Measurements from ENCODE around the gene CKMT1B.
"Not testable (repeated sequence)": the region's sequence is repeated elsewhere in the genome, so short reads cannot be mapped to it uniquely, and the experiment has no call there.

The CKMT1B gene

GRCh38 chr15:43593328-43594190 lies at the start of gene CKMT1B:
CKMT1B (plus strand) TSS chr15:43594027; CDS start chr15:43594219, 192 bp downstream.
- in situ Hi-C loops (cut with MboI; ENCODE audit: low sequenced_read_pairs): not testable (repeated sequence)

DNA sequence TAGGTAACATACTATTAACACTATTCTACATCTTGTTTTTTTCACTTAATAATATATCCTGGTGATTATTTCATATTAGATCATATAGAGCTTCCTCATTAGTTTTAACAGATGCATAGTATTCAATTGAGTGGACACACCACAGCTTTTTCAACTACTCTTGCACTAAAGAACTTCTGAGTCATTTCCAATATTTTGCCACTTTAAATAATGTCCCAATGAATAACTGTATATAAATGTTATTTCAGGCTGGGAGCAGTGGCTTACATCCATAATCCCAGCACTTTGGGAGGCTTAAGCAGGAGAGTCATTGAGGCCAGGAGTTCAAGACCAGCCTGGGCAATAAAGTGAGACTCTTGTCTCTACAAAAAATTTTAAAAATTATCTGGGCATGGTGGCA lies 49.6 kb upstream of the CKMT1B start:
- in situ Hi-C loops (cut with MboI; ENCODE audit: low sequenced_read_pairs): no loop called here

- in situ Hi-C loops (cut with MboI; ENCODE audit: low sequenced_read_pairs): no loop called here
Measured at GRCh38 chr15:43545426-43545825, 48.4 kb upstream of the CKMT1B start.

DNA sequence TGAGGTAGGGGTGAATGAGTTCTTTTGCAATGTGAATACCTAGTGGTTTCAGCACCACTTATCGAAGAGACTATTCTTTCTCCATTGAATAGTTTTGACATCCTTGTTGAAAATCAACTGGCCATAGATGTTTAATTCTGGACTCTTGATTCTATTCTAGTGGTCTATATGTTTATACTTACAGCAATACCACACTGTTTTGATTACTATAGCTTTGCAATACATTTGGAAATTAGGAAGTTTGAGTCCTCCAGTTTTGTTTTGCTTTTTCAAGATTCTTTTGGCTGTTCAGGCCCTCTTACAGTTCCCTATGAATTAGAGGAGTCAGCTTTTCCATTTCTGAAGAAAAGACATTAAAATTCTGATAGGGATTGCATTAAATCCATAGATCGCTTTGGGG lies 46.3 kb upstream of the CKMT1B start:
- in situ Hi-C loops (cut with MboI; ENCODE audit: low sequenced_read_pairs): no loop called here

DNA sequence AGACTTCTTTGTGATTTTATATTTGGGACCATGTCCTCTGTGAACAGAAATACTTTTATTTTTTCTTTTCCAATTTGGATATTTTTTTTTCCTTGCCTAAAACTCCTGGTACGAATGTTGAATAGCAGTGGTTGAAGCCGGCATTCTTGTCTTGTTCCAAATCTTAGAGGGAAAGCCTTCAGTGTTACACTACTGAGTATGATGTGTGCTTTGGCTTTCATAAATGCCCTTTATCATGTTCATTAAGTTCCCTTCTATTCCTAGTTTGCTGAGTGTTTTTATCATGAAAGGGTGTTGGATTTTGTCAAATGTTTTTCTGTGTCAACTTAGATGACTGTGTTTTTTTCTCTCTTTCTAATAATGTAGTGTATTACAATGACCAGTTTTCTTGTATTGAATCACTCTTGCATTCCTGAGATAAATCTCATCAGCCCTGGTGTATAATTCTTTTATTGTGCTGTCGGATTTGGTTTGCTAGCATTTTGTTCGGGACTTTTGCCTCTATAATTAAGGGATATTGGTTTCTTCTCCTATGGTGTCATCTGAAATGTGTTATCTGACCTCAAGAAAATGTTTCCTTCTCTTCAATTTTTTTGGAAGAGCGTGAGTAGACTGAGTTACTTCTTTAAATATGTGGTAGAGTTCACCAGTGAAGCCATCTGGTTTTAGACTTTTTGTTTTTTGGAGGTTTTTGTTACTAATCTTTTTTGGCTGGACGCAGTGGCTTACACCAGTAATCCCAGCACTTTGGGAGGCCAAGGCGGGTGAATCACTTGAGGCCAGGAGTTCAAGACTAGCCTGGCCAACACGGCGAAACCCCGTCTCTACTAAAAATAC lies 43.1 kb upstream of the CKMT1B start:
- in situ Hi-C loops (cut with MboI; ENCODE audit: low sequenced_read_pairs): no loop called here

DNA sequence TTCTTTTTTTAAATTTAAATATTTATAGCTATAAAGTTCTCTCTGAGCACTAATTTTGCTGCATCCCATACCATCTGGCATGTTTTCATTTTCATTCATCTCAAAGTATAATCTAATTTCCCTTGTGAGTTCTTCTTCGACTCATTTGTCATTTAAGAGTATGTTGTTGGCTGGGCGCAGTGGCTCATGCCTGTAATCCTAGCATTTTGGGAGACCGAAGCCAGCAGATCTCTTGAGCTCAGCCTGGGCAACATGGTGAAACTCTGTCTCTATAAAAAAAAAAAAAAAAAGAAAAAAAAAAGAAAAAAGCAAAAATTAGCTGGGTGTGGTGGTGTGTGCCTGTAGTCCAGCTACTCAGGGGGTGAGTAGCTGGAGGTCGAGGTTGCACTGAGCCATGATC lies 41.6 kb upstream of the CKMT1B start:
- in situ Hi-C loops (cut with MboI; ENCODE audit: low sequenced_read_pairs): no loop called here

GRCh38 chr15:43552986-43553385 lies 40.8 kb upstream of the CKMT1B start:
- in situ Hi-C loops (cut with MboI; ENCODE audit: low sequenced_read_pairs): no loop called here

- in situ Hi-C loops (cut with MboI; ENCODE audit: low sequenced_read_pairs): not testable (repeated sequence)
Measured at GRCh38 chr15:43562753-43563152, 31.1 kb upstream of the CKMT1B start.

DNA sequence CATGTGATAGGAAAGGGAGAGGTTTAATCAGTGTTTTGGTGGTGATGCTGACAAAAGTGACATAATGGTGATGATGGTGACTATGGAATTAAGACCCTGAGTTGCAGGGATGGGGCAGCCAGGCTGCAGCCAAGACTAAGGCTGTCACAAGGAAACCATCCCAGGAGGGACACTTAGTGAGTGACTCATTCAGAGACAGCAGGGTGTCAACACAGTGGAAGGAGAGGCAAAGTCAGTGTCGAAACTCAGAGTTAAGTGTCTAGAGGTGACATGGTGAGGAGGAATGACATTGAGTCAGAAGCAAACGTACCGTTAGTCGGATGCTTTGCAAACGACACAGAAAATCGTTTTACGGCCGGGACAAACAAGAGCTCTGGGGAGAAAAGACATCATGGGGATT lies 30.0 kb upstream of the CKMT1B start:
- in situ Hi-C loops (cut with MboI; ENCODE audit: low sequenced_read_pairs): not testable (repeated sequence)

- in situ Hi-C loops (cut with MboI; ENCODE audit: low sequenced_read_pairs): not testable (repeated sequence)
Measured at GRCh38 chr15:43566615-43567014, 27.2 kb upstream of the CKMT1B start.

GRCh38 chr15:43574607-43575006 lies 19.2 kb upstream of the CKMT1B start:
- in situ Hi-C loops (cut with MboI; ENCODE audit: low sequenced_read_pairs): not testable (repeated sequence)

GRCh38 chr15:43589778-43590466 lies 3.9 kb upstream of the CKMT1B start, which contains the start of gene PPIP5K1:
PPIP5K1 (minus strand) TSS chr15:43590208; CDS start chr15:43584504, 5,704 bp downstream.
- in situ Hi-C loops (cut with MboI; ENCODE audit: low sequenced_read_pairs): not testable (repeated sequence)

DNA sequence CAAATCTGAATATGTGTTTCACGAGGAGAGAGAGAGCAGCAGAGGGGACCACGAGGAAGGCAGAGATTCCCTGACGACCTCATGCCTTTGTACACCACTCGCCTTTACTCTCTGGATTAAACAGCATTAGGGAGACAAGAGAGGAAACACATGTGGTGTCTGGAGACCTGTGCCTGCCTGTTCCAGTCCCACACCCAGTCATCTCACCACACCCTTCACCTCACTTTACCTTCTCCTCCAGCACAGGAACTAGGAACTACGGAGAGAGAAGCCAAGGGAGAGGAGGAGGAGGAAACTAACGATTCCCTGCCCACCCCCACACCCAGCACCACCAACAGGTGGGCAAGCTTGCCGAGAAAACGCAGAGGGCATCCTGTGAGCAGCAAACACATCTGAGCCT lies 986 bp upstream of the CKMT1B start:
- in situ Hi-C loops (cut with MboI; ENCODE audit: low sequenced_read_pairs): not testable (repeated sequence)

DNA sequence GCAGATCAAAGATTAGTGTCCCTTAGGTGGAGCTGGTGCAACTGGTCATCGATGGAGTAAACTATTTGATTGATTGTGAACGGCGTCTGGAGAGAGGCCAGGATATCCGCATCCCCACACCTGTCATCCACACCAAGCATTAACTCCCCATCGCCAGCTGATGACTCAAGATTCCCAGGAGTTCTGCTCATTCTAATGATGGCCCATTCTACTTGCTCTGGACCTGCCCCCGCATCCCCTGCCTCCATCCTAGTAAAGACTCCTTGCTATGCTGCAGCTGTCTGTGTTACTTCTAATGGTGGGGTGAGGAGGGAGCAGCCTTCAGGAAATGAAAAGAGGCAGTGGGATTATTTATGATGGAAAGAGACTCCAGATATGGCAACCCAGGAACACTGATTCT lies 5.3 kb downstream of the CKMT1B start:
- in situ Hi-C loops (cut with MboI; ENCODE audit: low sequenced_read_pairs): not testable (repeated sequence)

DNA sequence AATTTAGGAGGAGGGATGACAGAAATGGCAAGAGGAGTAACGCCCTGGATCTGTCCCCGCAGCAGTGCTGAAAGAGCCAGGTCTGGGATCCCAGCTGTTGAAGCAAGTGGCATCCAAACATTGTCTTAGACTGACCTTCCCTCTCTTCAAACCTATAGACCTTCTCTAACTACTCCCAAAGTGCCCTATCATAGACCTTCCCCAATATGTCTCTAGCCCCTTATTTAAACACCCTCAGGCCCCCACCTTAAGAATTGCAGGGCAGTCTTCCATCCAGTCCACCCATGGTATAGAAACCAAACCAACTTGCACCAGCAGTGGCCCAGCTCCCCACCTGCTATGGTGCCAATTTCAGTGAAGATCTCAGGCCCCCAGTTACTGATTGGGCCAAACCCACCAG lies 6.4 kb downstream of the CKMT1B start:
- in situ Hi-C loops (cut with MboI; ENCODE audit: low sequenced_read_pairs): not testable (repeated sequence)

- in situ Hi-C loops (cut with MboI; ENCODE audit: low sequenced_read_pairs): not testable (repeated sequence)
Measured at GRCh38 chr15:43602233-43602632, 8.4 kb downstream of the CKMT1B start.

GRCh38 chr15:43617750-43618149 lies 23.9 kb downstream of the CKMT1B start:
- in situ Hi-C loops (cut with MboI; ENCODE audit: low sequenced_read_pairs): not testable (repeated sequence)

DNA sequence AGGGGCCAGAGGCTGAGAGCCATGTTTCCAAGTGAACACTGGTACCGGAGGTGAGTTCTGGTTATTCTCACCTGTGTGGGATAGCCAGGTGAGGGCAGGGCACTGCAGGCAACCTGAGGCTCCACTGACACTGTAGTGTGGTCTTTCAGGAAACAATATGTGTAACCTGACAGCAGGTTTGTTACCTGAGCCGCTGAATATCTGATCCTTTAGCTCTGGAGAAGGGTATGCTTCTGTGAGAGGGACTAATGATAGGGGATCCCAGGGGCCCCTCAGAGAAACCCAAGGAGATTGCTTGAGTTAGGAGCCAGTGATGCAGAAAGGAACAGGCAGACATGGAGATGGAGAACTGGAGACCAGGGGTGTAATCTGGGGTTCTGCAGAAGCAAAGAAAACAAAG lies 24.9 kb downstream of the CKMT1B start, which contains the start of gene STRC:
STRC (minus strand) TSS at position 101 of the 400 bp plus-strand sequence; CDS start at position 23, 78 bp downstream.
- in situ Hi-C loops (cut with MboI; ENCODE audit: low sequenced_read_pairs): not testable (repeated sequence)

DNA sequence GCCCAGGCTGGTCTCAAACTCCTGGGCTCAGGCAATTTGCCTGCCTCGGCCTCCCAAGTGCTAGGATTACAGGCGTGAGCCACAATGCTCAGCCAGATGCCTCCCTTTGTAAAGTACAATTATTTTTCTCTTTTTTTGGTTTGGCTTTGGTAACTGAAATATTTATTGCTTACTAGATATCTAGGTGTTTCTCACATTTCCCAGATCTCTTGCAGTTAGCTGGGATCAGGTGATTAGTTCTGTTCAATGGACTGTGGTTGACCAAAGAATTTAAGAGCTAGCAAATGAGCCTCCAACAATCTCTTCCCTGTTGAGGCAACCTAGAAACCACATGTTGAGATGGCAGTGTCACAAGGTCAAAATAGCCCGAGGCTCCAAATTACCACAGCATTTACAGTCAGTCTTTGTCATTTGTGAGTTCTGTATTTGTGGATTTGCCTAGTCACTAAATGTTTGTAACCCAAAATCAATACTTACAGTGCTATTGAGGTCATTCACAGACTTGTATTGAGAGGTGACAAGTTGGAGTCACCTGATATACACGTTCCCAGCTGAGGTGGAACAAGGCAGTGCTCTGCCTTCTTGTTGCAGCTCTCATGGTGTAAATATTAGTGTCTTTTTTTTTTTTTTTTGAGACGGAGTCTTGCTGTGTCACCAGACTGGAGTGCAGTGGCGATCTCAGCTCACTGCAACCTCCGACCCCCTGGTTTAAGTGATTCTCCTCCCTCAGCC lies 28.4 kb downstream of the CKMT1B start:
- in situ Hi-C loops (cut with MboI; ENCODE audit: low sequenced_read_pairs): not testable (repeated sequence)

- in situ Hi-C loops (cut with MboI; ENCODE audit: low sequenced_read_pairs): no loop called here
Measured at GRCh38 chr15:43625106-43625505, 31.3 kb downstream of the CKMT1B start.

Measured in hTERT RPE-1 (cell line).